Astrocyte (in vitro differentiated cells and primary cell): ENCODE data around the gene NEMP2.
"Not testable (repeated sequence)": the region's sequence is repeated elsewhere in the genome, so short reads cannot be mapped to it uniquely, and the experiment has no call there.

ENCODE experiments used
- CTCF ChIP-seq: IDR thresholded peaks from 2 replicates; pipeline ENCODE4 v1.5.1; 2011; ENCODE audit warnings: low read depth, mild to moderate bottlenecking, inconsistent platforms, low read length, moderate library complexity; ENCODE audit not compliant: insufficient read depth
- EZH2 ChIP-seq: IDR thresholded peaks from 2 replicates; pipeline ENCODE4 v1.6.1; 2012; ENCODE audit warnings: mild to moderate bottlenecking, low read length, inconsistent platforms; ENCODE audit not compliant: insufficient read depth

- TF ChIP-seq CTCF, EZH2: not testable (repeated sequence)
Measured at GRCh38 chr2:190494600-190495227, 39.8 kb downstream of the NEMP2 start.
